ENCODE data around the gene WDR27.

DNA sequence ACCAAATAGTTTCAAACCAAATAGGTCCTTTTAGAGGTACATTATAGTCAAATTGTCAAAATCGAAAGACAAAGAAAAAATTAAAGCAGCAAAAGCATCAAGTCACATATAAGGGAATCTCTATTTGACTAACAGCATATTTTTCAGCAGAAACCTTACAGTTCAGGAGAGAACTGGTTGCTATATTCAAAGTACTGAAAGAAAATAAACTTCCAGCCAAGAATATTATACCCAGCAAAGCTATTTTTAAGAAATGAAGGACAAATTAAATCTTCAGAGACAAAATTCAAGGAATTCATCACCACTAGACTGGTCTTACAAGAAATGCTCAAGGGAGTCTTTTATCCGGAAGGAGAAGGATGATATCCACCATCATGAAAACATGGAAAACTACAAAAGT, 16.0 kb downstream of the WDR27 start:
- TF ChIP-seq CTCF (IDR thresholded peaks at IDR 0.05 in 8 of 11, conservative IDR thresholded peaks at IDR 0.05 in 3 of 11) = no peak
- TF ChIP-seq POLR2AphosphoS5 (IDR thresholded peaks at IDR 0.05) = no peak

Data from spleen (tissue), 7 donors.